HG03354 (cell line): ENCODE results near the gene UBA3.
A peak's percentile ranks its signal among the peaks of the same experiment; 100 is the strongest.

Source experiments
- ATAC-seq: cut with Tn5 transposase; IDR thresholded peaks from one replicate; pipeline ENCODE4 v1.9.1; 2021; ENCODE audit warnings: mild to moderate bottlenecking; ENCODE audit not compliant: unreplicated experiment, poor library complexity, severe bottlenecking

The UBA3 gene

DNA sequence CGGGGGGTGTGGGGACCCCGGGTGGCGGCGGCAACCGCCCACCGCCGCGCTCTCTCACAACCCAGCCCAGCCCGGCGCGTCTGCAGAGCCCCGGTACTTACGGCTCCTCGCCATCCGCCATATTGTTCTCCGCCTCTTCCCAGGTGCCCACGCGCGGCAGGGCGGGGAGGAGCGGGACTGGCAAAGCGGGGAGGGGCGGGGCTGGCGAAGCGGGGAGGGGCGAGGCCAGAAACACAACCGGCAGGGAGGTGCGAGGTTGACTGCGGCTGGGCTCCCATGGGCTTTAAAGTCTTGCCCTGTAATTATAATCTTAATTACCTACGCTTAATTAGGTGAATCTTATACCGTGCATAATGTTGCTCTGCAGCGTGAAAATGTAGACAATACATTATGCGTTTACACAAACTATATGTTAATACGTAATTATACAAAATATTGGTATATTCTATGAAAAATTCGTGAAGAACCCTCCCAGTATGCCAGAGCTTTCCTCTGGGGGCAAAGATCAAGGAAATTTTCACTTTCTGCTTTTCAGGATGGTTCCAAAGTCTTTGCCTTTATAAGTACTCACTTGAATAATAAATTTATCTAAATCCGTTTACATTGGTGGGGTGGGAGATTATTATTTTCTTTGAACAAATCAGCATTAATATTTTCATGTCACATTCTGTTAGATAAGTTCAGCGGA is at the start of gene UBA3:
Gene UBA3, minus strand, starts transcription at position 133 of the 688 bp plus-strand sequence. Its CDS starts 12 bp downstream, at position 121.
- ATAC-seq, result peak; percentile 62

DNA sequence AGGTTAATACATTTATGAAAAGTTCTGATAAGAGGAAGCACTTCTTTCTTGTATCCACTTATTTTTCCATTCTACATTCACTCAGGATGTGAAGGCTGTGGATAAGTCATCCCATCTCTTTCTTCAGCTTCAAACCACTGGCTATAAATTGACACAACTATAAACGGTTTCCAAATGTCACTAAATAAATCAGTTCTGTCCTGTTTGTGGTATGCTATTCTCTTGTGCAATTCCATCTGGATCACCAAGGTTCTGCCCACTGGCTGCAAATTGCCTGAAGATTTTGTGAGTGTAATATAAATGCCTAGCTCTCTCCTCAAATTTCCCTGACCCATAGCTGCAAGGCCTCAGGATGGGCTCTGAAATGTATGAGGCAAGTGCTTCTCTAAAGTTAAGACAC is 49.4 kb upstream of the UBA3 start:
- ATAC-seq, result no peak

DNA sequence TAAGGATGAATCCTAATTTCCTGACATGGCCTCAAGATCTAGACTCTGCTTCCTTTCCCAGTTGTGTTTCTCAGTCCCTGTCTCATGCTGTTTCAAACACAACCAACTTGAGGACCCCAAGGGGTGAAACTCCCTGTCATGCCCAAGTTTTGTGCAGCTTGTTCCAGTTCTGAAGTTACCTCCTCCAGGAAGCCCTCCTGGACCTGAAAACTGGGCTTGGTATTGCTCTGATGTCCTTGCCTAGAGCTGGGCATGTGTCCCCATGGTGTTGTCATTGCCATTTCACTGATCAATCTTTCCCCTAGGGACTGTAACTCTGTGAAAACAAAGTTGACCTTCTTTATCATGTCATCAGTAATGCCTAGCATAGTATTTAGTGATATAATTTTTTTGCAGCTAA is 48.3 kb upstream of the UBA3 start:
- no peak for ATAC-seq

DNA sequence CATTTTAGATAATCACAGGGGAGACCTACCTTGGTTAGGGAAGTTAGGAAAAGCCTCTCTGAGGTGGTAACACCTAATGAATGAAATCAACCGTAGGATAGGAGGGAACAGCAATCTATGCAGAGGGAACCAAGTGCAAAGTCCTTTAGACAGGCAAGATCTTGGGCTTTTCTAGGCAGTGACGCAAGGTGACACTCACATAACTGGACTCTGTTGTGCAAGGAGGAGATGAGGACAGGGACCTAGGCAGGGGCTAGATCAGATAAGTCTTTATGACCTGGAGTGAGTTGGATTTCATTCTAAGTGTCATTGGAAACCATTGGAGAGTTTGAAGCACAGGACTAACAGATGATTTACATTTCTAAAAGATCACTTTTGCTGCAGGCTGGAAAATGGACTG is 46.8 kb upstream of the UBA3 start:
- no peak for ATAC-seq

DNA sequence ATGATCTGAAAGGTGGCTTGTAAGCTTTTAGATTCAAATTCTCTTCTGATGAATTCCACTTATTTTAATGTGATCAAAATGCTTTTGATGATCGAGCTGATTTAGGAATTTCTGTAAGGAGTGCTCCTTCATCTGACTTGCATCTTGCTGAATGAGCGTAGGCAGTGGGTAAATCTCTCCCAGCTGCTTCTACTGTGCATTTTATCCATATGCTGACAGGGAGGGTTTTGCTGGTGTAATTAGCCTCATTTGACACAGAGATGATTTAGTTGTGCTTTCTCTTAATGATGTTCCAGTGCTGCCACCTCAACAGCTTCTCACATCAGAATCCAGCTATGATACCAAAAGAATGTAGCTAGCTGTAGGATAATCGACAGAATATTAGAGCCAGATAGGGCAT is 46.1 kb upstream of the UBA3 start:
- no peak for ATAC-seq

DNA sequence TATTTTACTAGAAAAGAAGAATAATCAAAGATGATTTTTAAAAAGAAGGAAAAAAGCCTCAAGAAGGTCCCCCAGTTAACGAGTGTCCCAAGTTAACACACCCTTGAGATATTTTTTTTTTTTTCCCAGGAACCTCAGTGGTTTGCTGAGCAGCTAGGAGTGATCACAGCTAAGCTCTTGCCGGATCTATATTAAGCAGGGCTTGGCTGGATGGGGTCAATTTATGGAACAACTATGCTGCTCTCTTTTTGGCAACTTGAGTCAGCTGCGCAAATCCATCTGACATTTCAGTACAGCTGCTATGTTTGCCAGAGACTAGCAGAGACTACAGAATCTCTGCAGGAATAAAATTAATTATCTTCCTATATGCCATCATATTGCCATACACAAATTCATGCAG is 42.2 kb upstream of the UBA3 start, which contains the start of gene LMOD3:
Gene LMOD3, minus strand, starts transcription at position 193 of the 400 bp plus-strand sequence. CDS start 209 bp downstream, outside the sequence.
- ATAC-seq, result no peak

DNA sequence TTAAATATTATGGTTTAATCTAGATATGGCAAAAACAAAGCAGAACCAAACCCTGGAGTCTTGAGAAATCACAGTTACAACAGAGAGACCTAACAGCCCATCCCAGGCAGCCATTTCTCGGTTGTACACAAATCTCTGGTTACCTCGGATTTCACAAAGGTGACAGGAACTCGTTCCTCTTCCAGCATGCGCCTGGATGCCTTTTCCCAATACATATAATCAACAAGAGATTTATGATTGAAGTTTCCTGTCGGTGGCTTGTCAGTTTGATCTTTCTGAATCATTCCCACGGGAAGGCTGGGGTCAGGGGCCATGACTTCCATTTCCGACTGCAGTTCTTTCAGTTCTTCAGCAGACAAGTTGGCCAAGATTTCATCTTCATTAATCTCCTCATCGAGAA is 41.8 kb upstream of the UBA3 start:
- ATAC-seq, result no peak

DNA sequence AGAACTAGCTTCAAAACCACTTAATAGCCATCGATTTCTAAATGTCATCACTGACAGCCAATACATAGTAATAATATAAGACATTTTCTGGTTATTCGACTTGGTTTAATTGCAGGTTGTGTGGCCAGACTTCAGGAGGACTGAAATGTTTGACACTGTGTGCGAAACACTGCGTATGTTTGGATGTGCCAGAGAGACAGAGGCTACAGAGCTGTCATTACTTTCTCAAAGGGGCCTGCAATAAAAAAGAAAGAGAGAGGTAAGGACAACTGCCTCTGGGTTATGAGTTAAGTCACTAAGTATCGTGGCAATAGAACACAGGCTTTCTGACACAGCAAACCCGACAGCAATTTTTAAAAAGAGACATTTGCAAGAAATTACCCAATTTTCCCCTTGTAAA is 41.3 kb upstream of the UBA3 start:
- no peak for ATAC-seq

DNA sequence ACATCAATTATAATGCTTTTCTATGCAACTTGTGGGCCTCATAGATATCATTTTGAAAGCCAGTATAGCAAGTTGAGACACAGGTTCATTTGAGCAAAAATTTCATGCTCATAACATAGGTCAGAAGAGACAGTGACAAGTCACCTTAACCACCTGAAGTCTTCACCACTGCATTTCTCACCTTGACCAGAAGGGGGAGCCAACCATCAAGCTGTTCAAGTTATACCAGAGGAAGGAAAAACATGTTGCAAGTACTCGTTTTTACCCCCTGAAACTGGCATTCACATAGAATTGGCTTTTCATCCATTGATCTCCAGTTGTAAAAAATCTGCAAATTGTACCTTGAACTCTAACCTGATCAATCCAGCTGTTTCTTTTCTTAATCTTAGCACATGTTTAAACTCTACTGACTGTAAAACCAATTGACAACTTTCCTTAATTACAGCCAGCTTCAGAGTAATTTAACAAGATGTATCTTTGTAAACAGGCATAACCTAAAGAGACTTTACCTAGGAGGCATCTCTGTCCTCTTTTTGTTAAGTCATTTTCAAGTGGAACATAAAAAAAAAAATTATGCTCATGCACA is 40.8 kb upstream of the UBA3 start:
- peak; percentile 92 for ATAC-seq

DNA sequence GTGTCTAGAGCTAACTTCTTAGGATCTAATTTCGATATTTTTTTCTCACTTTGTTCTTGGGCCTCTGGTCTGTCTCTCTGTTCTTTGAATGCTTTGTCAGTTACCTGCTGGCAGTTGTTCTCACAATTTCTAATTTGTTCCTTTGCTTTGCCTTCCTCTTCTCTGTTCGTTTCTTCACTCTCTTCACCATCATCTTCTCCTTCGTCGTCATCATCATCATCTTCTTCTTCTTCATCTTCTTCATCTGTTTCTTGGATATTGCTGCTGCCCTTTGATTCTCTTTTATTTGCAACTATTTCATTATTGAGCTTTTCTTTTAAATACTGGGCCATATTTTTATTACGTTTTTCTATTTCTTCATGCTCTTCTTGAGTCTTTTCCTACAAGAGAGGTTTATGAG is 39.5 kb upstream of the UBA3 start:
- no peak for ATAC-seq

DNA sequence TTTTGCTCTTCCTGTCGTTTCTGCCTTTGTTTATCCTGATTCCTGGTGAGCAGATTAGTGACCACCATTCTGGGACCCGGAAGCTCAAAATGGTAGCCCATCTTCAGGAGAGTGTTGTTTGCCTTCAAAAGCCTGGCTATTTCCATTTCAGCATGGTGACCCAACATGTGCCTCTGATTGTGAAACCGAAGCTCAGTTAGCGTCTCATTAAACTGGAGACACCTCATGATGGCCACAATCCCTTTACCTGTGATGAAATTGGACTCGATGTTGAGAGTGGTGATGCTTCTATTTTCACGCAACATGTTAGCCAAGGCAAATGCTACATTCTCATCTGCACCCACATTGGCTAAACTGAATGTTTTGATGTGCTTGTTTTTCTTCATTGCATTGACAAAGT is 39.0 kb upstream of the UBA3 start:
- ATAC-seq, result no peak

DNA sequence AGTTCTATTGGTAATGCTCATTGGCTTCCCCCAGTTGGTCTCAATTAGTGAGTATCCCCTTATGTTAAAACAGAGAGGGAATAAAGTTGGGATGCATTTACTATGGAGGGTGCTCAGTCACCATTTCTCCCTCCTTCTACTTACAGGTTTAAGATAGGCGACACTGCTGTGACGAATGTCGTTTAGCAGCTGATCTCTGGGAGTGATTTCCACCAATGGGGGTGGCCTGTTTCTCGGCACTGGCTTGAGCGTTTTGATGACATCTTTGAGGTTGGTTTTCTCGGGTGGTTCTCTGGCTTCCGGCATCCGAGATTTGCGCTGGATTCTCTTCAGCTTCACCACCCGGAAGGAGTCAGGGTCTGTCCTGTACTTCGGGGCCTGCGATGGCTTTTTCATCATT is 38.4 kb upstream of the UBA3 start:
- ATAC-seq, result no peak

DNA sequence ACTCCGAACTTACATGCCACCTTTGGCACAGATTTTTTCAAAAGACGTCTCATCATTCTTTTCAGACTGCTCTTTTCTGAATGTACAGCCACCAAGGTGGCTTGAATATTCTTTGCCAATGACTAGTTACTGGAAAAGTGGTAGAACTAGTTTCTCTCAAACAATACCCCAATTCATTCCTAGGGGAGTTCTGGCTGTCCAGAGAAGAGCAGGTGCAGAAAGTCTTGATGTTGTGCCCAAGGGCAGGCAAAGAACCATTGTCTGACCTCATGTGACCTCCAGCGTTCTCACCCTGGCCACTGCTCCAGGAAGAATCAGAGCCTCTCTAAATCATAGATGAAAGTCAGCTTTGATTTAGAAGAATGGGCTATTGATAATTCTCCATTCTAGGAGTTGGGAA is 36.7 kb upstream of the UBA3 start:
- no peak for ATAC-seq

DNA sequence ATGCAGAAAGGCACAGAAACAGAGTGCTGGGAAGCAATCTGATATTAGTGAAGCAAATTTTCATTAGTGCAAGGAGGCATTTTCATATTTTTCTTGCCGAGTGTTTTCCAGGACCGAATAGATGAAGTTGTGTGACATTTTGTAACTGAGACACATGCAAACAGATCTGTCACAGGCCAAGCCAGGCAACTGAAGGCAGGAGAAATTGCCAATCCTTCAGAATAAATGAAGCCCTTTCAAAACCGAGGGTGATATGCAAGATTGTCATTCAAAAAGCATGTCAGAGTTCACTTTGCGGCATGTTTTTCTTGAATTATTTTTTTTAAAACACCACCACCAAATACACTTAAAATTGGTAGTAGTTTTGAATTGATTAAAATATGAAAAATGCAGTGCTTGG is 36.0 kb upstream of the UBA3 start:
- no peak for ATAC-seq

DNA sequence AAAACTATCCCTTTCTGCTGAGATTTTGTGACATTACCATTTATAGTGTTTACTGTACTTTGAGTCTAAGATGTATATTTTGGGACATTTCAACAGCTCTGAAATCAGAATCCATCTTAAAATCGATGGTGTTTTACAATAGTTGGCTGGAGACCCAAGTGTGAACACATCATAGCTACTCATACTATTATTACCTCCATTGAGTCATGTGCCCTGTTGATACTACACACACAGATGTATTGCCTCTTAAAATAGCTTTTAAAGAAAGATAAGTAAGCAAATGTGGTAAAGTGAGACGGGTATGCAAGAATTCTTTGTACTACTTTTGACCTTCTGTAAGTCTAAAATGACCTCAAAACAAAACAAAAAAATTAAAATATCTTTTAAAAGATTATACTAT is 35.6 kb upstream of the UBA3 start:
- ATAC-seq, result no peak

DNA sequence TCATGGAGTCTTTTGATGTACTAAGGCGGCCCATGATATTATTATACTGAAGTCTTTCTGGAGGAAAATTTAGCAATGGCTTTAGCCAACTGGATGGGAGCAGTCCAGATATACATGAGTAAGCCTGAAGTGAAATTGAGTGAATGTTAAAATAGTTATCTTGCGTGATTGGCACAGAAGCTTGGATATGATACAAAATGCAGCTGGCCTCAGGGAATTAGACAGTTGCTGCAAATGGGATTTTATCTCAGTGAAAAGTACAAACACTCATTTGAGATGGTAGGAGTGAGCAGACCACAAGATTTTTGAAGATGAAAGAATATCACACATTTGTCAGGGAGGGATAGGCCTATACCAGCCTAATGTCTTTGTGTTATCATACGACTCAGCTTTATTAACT is 33.4 kb upstream of the UBA3 start:
- no peak for ATAC-seq

DNA sequence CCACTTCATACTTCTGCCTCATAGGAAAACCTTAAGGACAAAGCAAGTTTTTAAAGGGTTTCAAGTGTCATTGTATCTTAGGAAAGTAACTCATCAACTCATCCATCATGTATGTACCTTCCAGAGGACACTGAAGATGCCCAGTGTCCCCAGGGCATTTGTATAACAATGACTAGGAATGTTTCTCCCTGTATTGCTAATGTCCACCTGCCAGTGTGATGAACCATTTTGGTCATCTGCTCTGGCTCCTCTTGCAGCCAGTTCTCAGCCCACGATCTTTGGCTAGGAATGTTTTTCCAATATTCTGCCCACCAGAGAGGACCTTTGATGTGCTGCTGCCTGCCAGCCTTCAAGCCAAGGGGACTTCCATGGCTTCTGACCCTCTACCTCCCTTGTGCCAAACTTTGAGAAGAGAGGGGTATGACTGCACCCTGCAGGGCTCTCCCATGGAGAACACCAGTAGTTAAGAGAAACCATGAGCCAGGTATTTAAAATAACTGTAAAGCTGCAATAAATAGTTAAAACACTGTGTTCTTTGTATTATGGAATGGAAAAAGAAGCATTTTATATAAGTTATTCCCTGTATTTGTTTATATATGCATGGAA is 30.9 kb upstream of the UBA3 start:
- ATAC-seq, result no peak

DNA sequence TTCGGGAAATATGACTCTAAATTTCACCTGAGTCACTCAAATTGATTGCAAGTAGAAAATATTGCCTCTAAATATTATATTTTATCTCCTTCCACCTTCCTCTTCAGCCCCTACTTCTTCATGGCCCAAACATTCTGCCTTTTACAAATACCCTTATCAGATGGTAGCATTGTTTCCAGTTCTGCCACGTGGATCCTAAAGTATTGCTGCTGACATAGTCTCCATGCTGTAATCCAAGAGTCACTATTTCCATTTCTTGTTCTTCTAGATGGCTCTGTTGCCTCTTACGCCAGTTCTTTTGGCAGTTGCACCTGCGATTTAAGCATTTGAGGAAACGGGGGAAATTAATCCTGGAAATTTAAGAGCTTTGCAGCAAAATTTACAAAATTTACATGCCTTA is 28.6 kb upstream of the UBA3 start:
- ATAC-seq, result no peak

DNA sequence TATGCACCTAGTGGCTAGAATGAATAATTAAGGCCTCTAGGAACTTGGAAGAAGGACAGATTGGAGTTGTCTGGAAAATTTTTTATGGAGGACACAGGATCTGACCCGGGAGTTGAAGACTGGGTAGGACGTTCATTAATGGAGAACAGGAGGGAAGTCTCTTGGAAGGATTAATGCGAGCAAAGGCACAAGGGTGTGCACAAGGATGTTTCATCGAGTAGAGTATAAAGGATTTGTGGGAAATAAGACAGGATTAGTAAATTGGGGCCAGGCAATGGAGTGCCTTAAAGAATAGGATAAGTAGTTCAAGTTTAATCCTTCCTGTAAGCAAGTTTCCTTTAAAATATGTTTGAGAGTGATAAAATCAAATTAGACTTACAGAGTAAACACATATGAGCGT is 27.7 kb upstream of the UBA3 start:
- ATAC-seq, result no peak

DNA sequence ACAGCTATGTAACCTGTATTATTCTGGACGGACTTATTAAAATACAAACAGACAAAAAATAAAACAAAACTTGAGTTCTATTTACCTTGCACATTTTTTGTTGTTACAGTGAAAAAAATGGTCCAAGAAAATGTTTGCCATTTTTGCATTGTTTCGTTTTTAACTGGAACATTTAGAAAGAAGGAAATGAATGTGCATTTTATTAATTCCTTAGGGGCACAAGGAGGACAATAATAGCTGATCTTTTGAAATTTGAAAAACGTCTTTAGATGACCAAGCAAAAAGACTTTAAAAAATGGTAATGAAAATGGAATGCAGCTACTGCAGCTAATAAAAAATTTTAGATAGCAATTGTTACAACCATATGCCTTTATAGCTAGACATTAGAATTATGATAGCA is 25.2 kb upstream of the UBA3 start:
- ATAC-seq, result no peak

DNA sequence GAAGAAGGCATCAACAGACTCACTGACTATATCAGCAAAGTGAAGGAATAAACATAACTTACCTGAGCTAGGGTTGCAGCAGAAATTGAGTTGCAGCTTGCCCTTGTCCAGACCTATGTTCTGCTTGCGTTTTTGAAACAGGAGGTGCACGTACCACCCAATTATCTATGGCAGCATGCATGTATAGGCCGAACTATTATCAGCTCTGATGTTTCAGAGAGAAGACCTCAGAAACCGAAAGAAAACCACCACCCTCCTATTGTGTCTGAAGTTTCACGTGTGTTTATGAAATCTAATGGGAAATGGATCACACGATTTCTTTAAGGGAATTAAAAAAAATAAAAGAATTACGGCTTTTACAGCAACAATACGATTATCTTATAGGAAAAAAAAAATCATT is 24.4 kb upstream of the UBA3 start:
- ATAC-seq, result no peak
